B cell (primary cell): ENCODE measurements around the gene C4A. TPM values are rescaled to one million over a fixed set of nuclear protein-coding genes. Genes with fewer than 3 reads are reported as not detected.
"Not testable (repeated sequence)": the region's sequence is repeated elsewhere in the genome, so short reads cannot be mapped to it uniquely, and the experiment has no call there.

ENCODE experiments used
- ATAC-seq: fragments of 200-7000 bp; cut with Tn5 transposase; one replicate; pipeline ENCODE4 v1.10.0; 2021; ENCODE audit warnings: low read depth, mild to moderate bottlenecking, moderate number of reproducible peaks, moderate library complexity
- CTCF ChIA-PET: fragments of 350-600 bp; sonication (Branson Sonifier 250); formaldehyde crosslinking; loops from one replicate; lab custom pipeline; 2021; ENCODE audit warnings: antibody characterized with exemption, inconsistent platforms; lab: Charles Lee
- POLR2A ChIA-PET: fragments of 350-600 bp; sonication (Branson Sonifier 250); formaldehyde crosslinking; loops from one replicate; lab custom pipeline; 2021; ENCODE audit warnings: antibody characterized with exemption; lab: Charles Lee
- DNase-seq: peaks from one replicate; pipeline ENCODE4 v3.0.0; 2013
- H2AFZ ChIP-seq: 2 replicates; pipeline ENCODE4 v1.6.1; 2012; ENCODE audit warnings: mild to moderate bottlenecking, low read depth, low read length; ENCODE audit not compliant: insufficient read depth, poor library complexity, severe bottlenecking
- H3K27ac ChIP-seq, 2 donors: 1 replicate in 1 of 2; 2 replicates in 1 of 2; pipeline ENCODE4 v1.5.1; 2012 to 2013; ENCODE audit warnings: low read length in 2 of 2, mild to moderate bottlenecking in 2 of 2, moderate library complexity in 1 of 2
- H3K27me3 ChIP-seq, 4 experiments: fragments of 200-600 bp in 1 of 4; sonication (generic) in 1 of 4; replicated peaks in 1 of 4; 1 replicate in 2 of 4; 2 replicates in 2 of 4; pipeline versions ENCODE4 v1.6.1 to v1.7.0; 2013 to 2016; ENCODE audit warnings: low read length in 3 of 4, mild to moderate bottlenecking in 2 of 4, mixed read lengths in 1 of 4, moderate library complexity in 1 of 4; ENCODE audit not compliant: insufficient read depth in 4 of 4, control insufficient read depth in 3 of 4; ENCODE audit errors: control extremely low read depth in 1 of 4
- H3K36me3 ChIP-seq, 2 experiments: replicated peaks in 1 of 2; 1 replicate in 1 of 2; 2 replicates in 1 of 2; pipeline versions ENCODE4 v1.6.1 to v1.7.1; 2013; ENCODE audit warnings: low read length in 1 of 2; ENCODE audit not compliant: insufficient read depth in 2 of 2, control insufficient read depth in 1 of 2; ENCODE audit errors: control extremely low read depth in 1 of 2, extremely low read depth in 1 of 2
- H3K4me1 ChIP-seq, 2 donors: fragments of 200-600 bp in 1 of 2; sonication (generic) in 1 of 2; 1 replicate in 1 of 2; 2 replicates in 1 of 2; pipeline versions ENCODE4 v1.5.1 to v1.6.1; 2013 to 2017; ENCODE audit warnings: low read length in 2 of 2; ENCODE audit not compliant: control insufficient read depth in 2 of 2, insufficient read depth in 2 of 2
- H3K4me2 ChIP-seq: replicated peaks from 2 replicates; pipeline ENCODE3; 2012; ENCODE audit warnings: mild to moderate bottlenecking, low read depth, low read length; ENCODE audit not compliant: poor library complexity, severe bottlenecking
- H3K4me3 ChIP-seq, 5 experiments: fragments of 200-600 bp in 1 of 5; sonication (generic) in 1 of 5; 1 replicate in 3 of 5; 2 replicates in 2 of 5; pipeline versions ENCODE4 v1.5.1 to v1.7.0; 2011 to 2016; ENCODE audit warnings: low read length in 4 of 5, mild to moderate bottlenecking in 4 of 5, low read depth in 2 of 5, control low read depth in 1 of 5, moderate library complexity in 1 of 5; ENCODE audit not compliant: insufficient read depth in 1 of 5; ENCODE audit errors: control extremely low read depth in 1 of 5, extremely low read depth in 1 of 5
- H3K79me2 ChIP-seq: fragments of 200-600 bp; sonication (generic); one replicate; pipeline ENCODE4 v1.6.0; 2016; ENCODE audit warnings: low read length; ENCODE audit not compliant: control insufficient read depth, insufficient read depth
- H3K9ac ChIP-seq: fragments of 200-600 bp; sonication (generic); 2 replicates; pipeline ENCODE4 v1.6.1; 2017; ENCODE audit warnings: mild to moderate bottlenecking, low read length, moderate library complexity
- H3K9me3 ChIP-seq, 3 donors: one replicate each; pipeline versions ENCODE4 v1.6.1 to v1.7.1; 2013; ENCODE audit warnings: low read length in 2 of 3; ENCODE audit not compliant: control insufficient read depth in 2 of 3, insufficient read depth in 1 of 3; ENCODE audit errors: control extremely low read depth in 1 of 3
- H4K20me1 ChIP-seq: 2 replicates; pipeline ENCODE4 v1.6.0; 2012; ENCODE audit warnings: mild to moderate bottlenecking, low read length; ENCODE audit not compliant: insufficient read depth, control insufficient read depth, poor library complexity, severe bottlenecking
- H3K27ac Mint-ChIP-seq: one replicate; pipeline ENCODE4 v1.8.0; 2021; ENCODE audit warnings: mixed read lengths
- H3K27me3 Mint-ChIP-seq: one replicate; pipeline ENCODE4 v1.8.0; 2021; ENCODE audit warnings: mixed read lengths
- H3K4me1 Mint-ChIP-seq: one replicate; pipeline ENCODE4 v1.8.0; 2021; ENCODE audit warnings: mixed read lengths
- H3K4me3 Mint-ChIP-seq: one replicate; pipeline ENCODE4 v1.8.0; 2021; ENCODE audit warnings: mixed read lengths
- H3K9me3 Mint-ChIP-seq: one replicate; pipeline ENCODE4 v1.8.0; 2022; ENCODE audit warnings: mixed read lengths; ENCODE audit not compliant: insufficient read depth
- WGBS: methylation state at CpG from one replicate; pipeline ENCODE4 v1.1.5; 2013; ENCODE audit warnings: missing lambda C conversion rate; ENCODE audit not compliant: insufficient coverage; 5-methylcytosine and 5-hydroxymethylcytosine counted together
- intact Hi-C: fragments of 100-400 bp; cut with micrococcal nuclease; formaldehyde crosslinking; loops from one replicate; pipeline ENCODE4 v1.10.0; 2022
- polyA plus RNA-seq: library from polyadenylated mRNA; depleted of rRNA; stranded (reverse); fragments of >200 nt; gene quantifications from 2 replicates; pipeline ENCODE4 v1.2.3, GENCODE V29; 2012
- total RNA-seq, 2 donors: library from RNA; stranded (reverse); fragments of 120-200 nt in 1 of 2; gene quantifications; 1 replicate in 1 of 2; 2 replicates in 1 of 2; pipeline versions ENCODE4 v1.2.3 to v1.2.4, GENCODE V29; 2013 to 2022

Gene C4A
- total and polyA plus RNA-seq, 2 donors (not counting 1 experiment from before 2014, with no cell fraction given): 9.9 to 10.5 TPM

- CTCF ChIA-PET: not testable (repeated sequence)
Observed at GRCh38 chr6:32004864-32005537, 23.1 kb downstream of the C4A start.

GRCh38 chr6:32005538-32005880 is 23.7 kb downstream of the C4A start:
- no CpG with 5 or more reads among the region's 9 CpGs for WGBS
- H3K4me3 Mint-ChIP-seq, H3K79me2 ChIP-seq, H3K4me1 ChIP-seq, H3K4me2 ChIP-seq, H3K36me3 ChIP-seq, H3K4me1 Mint-ChIP-seq, H3K27ac Mint-ChIP-seq, H3K27ac ChIP-seq, H3K9me3 Mint-ChIP-seq, DNase-seq, POLR2A ChIA-PET, intact Hi-C loops, CTCF ChIA-PET, H3K9me3 ChIP-seq, H4K20me1 ChIP-seq, H2AFZ ChIP-seq, H3K27me3 ChIP-seq, H3K27me3 Mint-ChIP-seq, ATAC-seq, H3K9ac ChIP-seq, H3K4me3 ChIP-seq: not testable (repeated sequence)

More at GRCh38 chr6:32004864-32005537, 23.1 kb downstream of the C4A start:
- H3K4me1 ChIP-seq, H3K27me3 ChIP-seq, H3K4me2 ChIP-seq, H3K4me3 Mint-ChIP-seq, H3K9ac ChIP-seq, H3K9me3 Mint-ChIP-seq, H3K27me3 Mint-ChIP-seq, POLR2A ChIA-PET, H3K4me3 ChIP-seq, DNase-seq, H3K36me3 ChIP-seq, H3K9me3 ChIP-seq, H3K27ac ChIP-seq, H3K79me2 ChIP-seq, H3K27ac Mint-ChIP-seq, intact Hi-C loops, H2AFZ ChIP-seq, H3K4me1 Mint-ChIP-seq, H4K20me1 ChIP-seq: not testable (repeated sequence)
- WGBS: 74% methylated on average over 7 of the region's 13 CpGs
- peak; percentile 47 for ATAC-seq

- H3K27ac ChIP-seq, H3K9ac ChIP-seq, ATAC-seq, intact Hi-C loops, H3K4me2 ChIP-seq, H3K4me1 ChIP-seq, DNase-seq, H3K9me3 ChIP-seq, H2AFZ ChIP-seq, H3K4me3 ChIP-seq, H3K27me3 ChIP-seq, H4K20me1 ChIP-seq, H3K36me3 ChIP-seq, H3K4me3 Mint-ChIP-seq, H3K27me3 Mint-ChIP-seq, POLR2A ChIA-PET, H3K27ac Mint-ChIP-seq, H3K79me2 ChIP-seq, H3K4me1 Mint-ChIP-seq, H3K9me3 Mint-ChIP-seq, CTCF ChIA-PET: not testable (repeated sequence)
- WGBS: no CpG with 5 or more reads among the region's 8 CpGs
Observed at GRCh38 chr6:32005991-32006529, 24.2 kb downstream of the C4A start.

- ATAC-seq, H2AFZ ChIP-seq, H3K27ac ChIP-seq, H3K4me1 ChIP-seq, H3K9me3 Mint-ChIP-seq, H3K4me1 Mint-ChIP-seq, H3K27ac Mint-ChIP-seq, H3K4me3 ChIP-seq, H3K36me3 ChIP-seq, H4K20me1 ChIP-seq, H3K9me3 ChIP-seq, DNase-seq, H3K4me2 ChIP-seq, H3K27me3 Mint-ChIP-seq, CTCF ChIA-PET, POLR2A ChIA-PET, H3K4me3 Mint-ChIP-seq, H3K27me3 ChIP-seq, H3K79me2 ChIP-seq, H3K9ac ChIP-seq, intact Hi-C loops: not testable (repeated sequence)
- 100% methylated on average over 1 of the region's 12 CpGs for WGBS
Observed at GRCh38 chr6:32007086-32007485, 25.2 kb downstream of the C4A start.
